Measurements from ENCODE around the gene MAGI2. TPM values are rescaled to one million over a fixed set of nuclear protein-coding genes. Genes with fewer than 3 reads are reported as not detected.
"Not testable (repeated sequence)": the region's sequence is repeated elsewhere in the genome, so short reads cannot be mapped to it uniquely, and the experiment has no call there.

Gene MAGI2
- total RNA-seq, 1 donor from 2014 or later, result 13.3 TPM

DNA sequence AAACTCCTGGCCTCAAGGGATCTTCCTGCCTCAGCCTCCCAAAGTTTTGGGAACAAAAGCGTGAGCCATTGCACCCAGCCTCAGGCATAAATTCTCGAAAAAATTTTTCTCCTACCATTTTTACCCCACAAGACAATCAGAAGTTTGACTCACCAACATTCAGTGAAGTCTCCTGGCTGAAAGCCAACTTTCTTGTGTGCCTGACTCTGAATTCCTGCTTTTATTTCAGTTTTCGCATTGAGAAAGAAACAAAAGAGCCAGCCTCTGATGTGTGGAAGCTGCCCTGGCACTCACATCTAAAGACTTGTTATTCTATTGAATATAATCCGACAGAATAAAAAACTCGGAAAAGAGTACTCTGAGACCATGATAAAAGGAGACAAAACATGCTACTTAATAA, 402.9 kb downstream of the MAGI2 start:
- Mint-ChIP-seq H3K4me3 (no peak overlapping the region), H3K27me3 (no peaks in the 10 kb centered on the region), H3K27ac (no peak overlapping the region), H3K36me3 (no peaks in the 10 kb centered on the region), H3K9me3 (no peaks in the 10 kb centered on the region), H3K4me1 (ENCODE audit: unreplicated experiment) (peaks cover under 1% of the 10 kb centered on the region)
- TF ChIP-seq, protein P1, sequence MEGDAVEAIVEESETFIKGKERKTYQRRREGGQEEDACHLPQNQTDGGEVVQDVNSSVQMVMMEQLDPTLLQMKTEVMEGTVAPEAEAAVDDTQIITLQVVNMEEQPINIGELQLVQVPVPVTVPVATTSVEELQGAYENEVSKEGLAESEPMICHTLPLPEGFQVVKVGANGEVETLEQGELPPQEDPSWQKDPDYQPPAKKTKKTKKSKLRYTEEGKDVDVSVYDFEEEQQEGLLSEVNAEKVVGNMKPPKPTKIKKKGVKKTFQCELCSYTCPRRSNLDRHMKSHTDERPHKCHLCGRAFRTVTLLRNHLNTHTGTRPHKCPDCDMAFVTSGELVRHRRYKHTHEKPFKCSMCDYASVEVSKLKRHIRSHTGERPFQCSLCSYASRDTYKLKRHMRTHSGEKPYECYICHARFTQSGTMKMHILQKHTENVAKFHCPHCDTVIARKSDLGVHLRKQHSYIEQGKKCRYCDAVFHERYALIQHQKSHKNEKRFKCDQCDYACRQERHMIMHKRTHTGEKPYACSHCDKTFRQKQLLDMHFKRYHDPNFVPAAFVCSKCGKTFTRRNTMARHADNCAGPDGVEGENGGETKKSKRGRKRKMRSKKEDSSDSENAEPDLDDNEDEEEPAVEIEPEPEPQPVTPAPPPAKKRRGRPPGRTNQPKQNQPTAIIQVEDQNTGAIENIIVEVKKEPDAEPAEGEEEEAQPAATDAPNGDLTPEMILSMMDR (conservative IDR thresholded peaks at IDR 0.05), result no peak
- no peak for DNase-seq (ENCODE audit: extremely low spot score, unreplicated experiment)

DNA sequence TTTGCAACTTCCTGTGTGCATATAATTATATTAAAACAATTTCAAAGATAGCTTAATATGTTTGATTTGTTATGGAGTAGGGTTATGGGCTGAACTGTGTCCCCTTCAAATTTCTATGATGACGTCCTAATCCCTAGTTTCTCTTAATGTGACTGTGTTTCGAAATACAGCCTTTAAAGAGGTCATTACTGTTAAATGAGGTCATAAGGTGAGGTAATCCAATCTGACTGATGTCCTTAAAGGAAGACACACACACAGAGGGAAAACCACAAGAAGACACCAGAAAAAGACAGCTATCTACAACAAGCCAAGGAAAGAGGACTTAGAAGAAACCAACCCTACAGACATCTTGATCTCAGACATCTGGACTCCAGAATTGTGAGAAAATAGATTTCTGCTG, 407.4 kb downstream of the MAGI2 start:
- DNase-seq (ENCODE audit: extremely low spot score, unreplicated experiment), result no peak
- Mint-ChIP-seq H3K27ac (no peak overlapping the region), H3K9me3 (no peaks in the 10 kb centered on the region), H3K4me1 (ENCODE audit: unreplicated experiment) (no peaks in the 10 kb centered on the region), H3K36me3 (no peaks in the 10 kb centered on the region), H3K4me3 (no peak overlapping the region), H3K27me3 (no peaks in the 10 kb centered on the region)
- TF ChIP-seq, protein P1 (conservative IDR thresholded peaks at IDR 0.05), result no peak

DNA sequence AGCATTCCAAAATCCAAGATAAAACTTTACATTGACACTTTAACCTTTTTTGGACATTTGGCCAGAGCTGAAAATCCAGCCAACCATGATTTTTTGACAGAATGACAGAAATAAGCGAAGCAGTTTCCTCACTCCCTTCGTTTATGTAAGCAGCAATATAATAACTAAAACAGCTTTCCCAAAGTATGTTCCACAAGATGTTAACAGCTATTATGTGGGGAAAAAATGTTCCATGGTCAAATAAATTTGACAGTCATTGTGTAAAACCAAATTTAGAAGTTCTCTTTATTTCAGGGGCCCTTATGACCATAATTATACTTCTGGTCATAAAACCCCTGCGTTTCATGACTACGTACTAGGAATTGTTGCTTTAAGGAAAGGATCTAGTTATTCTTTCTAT, 416.5 kb downstream of the MAGI2 start:
- no peaks in the 10 kb centered on the region for H3K36me3 Mint-ChIP-seq
- H3K27me3 Mint-ChIP-seq, result no peaks in the 10 kb centered on the region
- no peaks in the 10 kb centered on the region for H3K4me1 Mint-ChIP-seq (ENCODE audit: unreplicated experiment)
- DNase-seq (ENCODE audit: extremely low spot score, unreplicated experiment), result no peak
- no peak overlapping the region for H3K4me3 Mint-ChIP-seq
- no peaks in the 10 kb centered on the region for H3K9me3 Mint-ChIP-seq
- TF ChIP-seq, protein P1 (conservative IDR thresholded peaks at IDR 0.05), result no peak
- H3K27ac Mint-ChIP-seq, result no peak overlapping the region

DNA sequence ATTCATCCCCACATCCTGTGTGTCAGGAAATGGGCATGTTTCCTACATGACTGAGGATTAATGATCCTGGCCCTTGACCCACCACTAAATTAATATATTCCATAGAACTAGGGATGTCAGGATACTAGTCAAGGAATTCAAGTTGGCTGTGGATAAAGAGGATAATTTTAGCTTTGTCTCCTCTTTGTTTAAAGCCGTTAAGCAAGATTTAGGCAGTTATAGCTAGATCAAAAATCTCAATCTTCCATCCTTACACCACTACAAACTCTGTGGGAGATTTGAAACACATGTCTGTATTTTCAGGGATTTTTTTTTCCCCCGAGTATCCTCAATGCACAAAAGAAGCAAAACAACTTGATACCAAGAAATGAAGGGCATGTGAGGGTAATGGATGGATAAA, 417.1 kb downstream of the MAGI2 start:
- no peak for DNase-seq (ENCODE audit: extremely low spot score, unreplicated experiment)
- no peak overlapping the region for H3K4me3 Mint-ChIP-seq
- no peaks in the 10 kb centered on the region for H3K9me3 Mint-ChIP-seq
- TF ChIP-seq, protein P1 (conservative IDR thresholded peaks at IDR 0.05), result no peak
- no peak overlapping the region for H3K27ac Mint-ChIP-seq
- H3K4me1 Mint-ChIP-seq (ENCODE audit: unreplicated experiment), result no peaks in the 10 kb centered on the region
- no peaks in the 10 kb centered on the region for H3K36me3 Mint-ChIP-seq
- H3K27me3 Mint-ChIP-seq, result no peaks in the 10 kb centered on the region

DNA sequence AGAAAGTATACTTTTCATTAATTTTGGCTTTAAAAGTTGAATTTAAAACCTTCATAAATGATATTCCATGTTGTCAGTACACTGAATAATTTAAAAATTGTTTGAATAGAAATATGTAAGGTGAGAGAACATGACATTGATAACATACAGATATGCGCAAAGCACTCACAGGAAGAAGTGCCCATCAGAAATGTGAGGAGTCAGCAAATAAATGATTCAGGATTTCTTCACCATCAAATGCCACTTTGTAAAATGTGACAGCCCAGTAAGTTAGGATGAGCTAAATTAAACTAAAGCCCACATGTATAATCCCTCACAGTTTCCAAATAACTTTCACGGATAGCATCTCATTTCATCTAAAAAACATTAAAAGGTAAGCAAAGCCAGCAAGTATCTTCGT, 417.6 kb downstream of the MAGI2 start:
- no peak for DNase-seq (ENCODE audit: extremely low spot score, unreplicated experiment)
- Mint-ChIP-seq H3K4me1 (ENCODE audit: unreplicated experiment) (no peaks in the 10 kb centered on the region), H3K27ac (no peak overlapping the region), H3K4me3 (no peak overlapping the region), H3K27me3 (no peaks in the 10 kb centered on the region), H3K9me3 (no peaks in the 10 kb centered on the region), H3K36me3 (no peaks in the 10 kb centered on the region)
- TF ChIP-seq, protein P1 (conservative IDR thresholded peaks at IDR 0.05), result no peak

DNA sequence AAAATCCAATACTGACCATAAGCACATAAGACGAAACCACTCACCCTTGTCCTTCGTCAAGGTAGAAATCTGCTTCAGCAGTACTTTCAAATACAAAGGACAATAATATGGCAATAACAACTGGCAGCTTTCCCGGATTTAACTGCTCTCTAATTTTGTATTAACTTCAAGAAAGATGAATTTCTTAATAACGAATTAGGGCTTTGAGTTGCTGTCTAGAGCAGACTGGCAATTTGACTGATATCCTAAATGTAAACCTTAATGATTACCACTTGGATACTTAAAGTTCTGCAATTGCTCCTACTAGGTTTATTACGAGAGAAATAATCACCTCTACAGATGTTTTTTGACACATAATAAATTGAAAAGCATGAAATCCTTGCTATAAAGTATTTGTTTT, 418.7 kb downstream of the MAGI2 start:
- H3K27me3 Mint-ChIP-seq, result no peaks in the 10 kb centered on the region
- no peak for DNase-seq (ENCODE audit: extremely low spot score, unreplicated experiment)
- no peak overlapping the region for H3K4me3 Mint-ChIP-seq
- TF ChIP-seq, protein P1 (conservative IDR thresholded peaks at IDR 0.05), result no peak
- H3K27ac Mint-ChIP-seq, result no peak overlapping the region
- H3K9me3 Mint-ChIP-seq, result no peaks in the 10 kb centered on the region
- H3K36me3 Mint-ChIP-seq, result no peaks in the 10 kb centered on the region
- H3K4me1 Mint-ChIP-seq (ENCODE audit: unreplicated experiment), result no peaks in the 10 kb centered on the region

DNA sequence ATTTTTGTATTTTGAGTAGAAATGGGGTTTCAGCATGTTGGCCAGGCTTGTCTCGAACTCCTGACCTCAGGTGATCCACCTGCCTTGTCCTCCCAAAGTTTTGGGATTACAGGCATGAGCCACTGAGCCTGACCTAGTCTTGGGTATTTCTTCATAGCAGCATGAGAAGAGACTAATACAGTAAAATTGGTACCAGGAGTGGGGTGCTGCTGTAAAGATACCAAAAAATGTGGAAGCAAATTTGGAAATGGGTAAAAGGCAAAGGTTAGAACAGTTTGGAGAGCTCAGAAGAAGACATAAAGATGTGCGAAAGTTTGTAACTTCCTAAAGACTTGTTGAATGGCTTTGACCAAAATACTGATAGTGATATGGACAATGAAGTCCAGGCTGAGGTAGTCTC, 433.8 kb downstream of the MAGI2 start:
- H3K27ac Mint-ChIP-seq; H3K4me3 Mint-ChIP-seq; H3K9me3 Mint-ChIP-seq; H3K4me1 Mint-ChIP-seq (ENCODE audit: unreplicated experiment); H3K27me3 Mint-ChIP-seq; DNase-seq (ENCODE audit: extremely low spot score, unreplicated experiment); H3K36me3 Mint-ChIP-seq: not testable (repeated sequence)
